GM23248 (cell line): Measurements from ENCODE around the gene SYPL1. TPM values are rescaled to one million over a fixed set of nuclear protein-coding genes. Genes with fewer than 3 reads are reported as not detected.

Experiments
- DNase-seq: peaks from one replicate; pipeline ENCODE4 v3.0.0-alpha.2; 2015
- H2AFZ ChIP-seq: fragments of 200-600 bp; sonication (generic); 2 replicates; pipeline ENCODE4 v1.6.1; 2016; ENCODE audit warnings: antibody characterized with exemption
- H3F3A ChIP-seq: fragments of 200-600 bp; sonication (generic); 2 replicates; pipeline ENCODE4 v1.6.1; 2016; ENCODE audit warnings: mild to moderate bottlenecking, antibody characterized with exemption, mixed run types; ENCODE audit not compliant: insufficient read depth
- H3K27ac ChIP-seq: fragments of 200-600 bp; sonication (generic); 2 replicates; pipeline ENCODE4 v1.5.1; 2016; ENCODE audit warnings: mild to moderate bottlenecking
- H3K27me3 ChIP-seq: fragments of 200-600 bp; sonication (generic); replicated peaks from 2 replicates; pipeline ENCODE4 v1.6.1; 2016; ENCODE audit warnings: mild to moderate bottlenecking; ENCODE audit not compliant: insufficient read depth
- H3K36me3 ChIP-seq: fragments of 200-600 bp; sonication (generic); 2 replicates; pipeline ENCODE4 v1.6.1; 2016; ENCODE audit warnings: low read depth, mild to moderate bottlenecking
- H3K4me1 ChIP-seq: fragments of 200-600 bp; sonication (generic); 2 replicates; pipeline ENCODE4 v1.6.1; 2016; ENCODE audit warnings: mild to moderate bottlenecking; ENCODE audit not compliant: insufficient read depth
- H3K4me2 ChIP-seq: fragments of 200-600 bp; sonication (generic); one replicate; pipeline ENCODE4 v1.6.1; 2016; ENCODE audit warnings: mild to moderate bottlenecking; ENCODE audit not compliant: unreplicated experiment
- H3K4me3 ChIP-seq: fragments of 200-600 bp; sonication (generic); 2 replicates; pipeline ENCODE4 v1.5.1; 2016; ENCODE audit warnings: mild to moderate bottlenecking
- H3K79me2 ChIP-seq: fragments of 200-600 bp; sonication (generic); 2 replicates; pipeline ENCODE4 v1.6.1; 2016; ENCODE audit warnings: mild to moderate bottlenecking; ENCODE audit not compliant: insufficient read depth
- H3K9ac ChIP-seq: fragments of 200-600 bp; sonication (generic); 2 replicates; pipeline ENCODE4 v1.6.1; 2016; ENCODE audit warnings: mild to moderate bottlenecking
- H3K9me2 ChIP-seq: fragments of 200-600 bp; sonication (generic); 2 replicates; pipeline ENCODE4 v1.6.1; 2016; ENCODE audit warnings: mixed run types, mild to moderate bottlenecking, moderate library complexity; ENCODE audit not compliant: insufficient read depth
- H3K9me3 ChIP-seq: fragments of 200-600 bp; sonication (generic); one replicate; pipeline ENCODE4 v1.6.1; 2017; ENCODE audit warnings: low read depth
- H4K20me1 ChIP-seq: fragments of 200-600 bp; sonication (generic); 2 replicates; pipeline ENCODE4 v1.6.0; 2016; ENCODE audit not compliant: insufficient read depth
- EZH2 ChIP-seq: fragments of 200-600 bp; sonication (generic); IDR thresholded peaks from 2 replicates; pipeline ENCODE4 v1.6.1; 2018; ENCODE audit warnings: antibody characterized with exemption, mild to moderate bottlenecking; ENCODE audit not compliant: insufficient read depth, poor library complexity, severe bottlenecking
- EZH2phosphoT487 ChIP-seq: fragments of 200-600 bp; sonication (generic); IDR thresholded peaks from 2 replicates; pipeline ENCODE4 v1.6.1; 2018; ENCODE audit warnings: antibody characterized with exemption, moderate library complexity, mild to moderate bottlenecking, low read depth; ENCODE audit not compliant: insufficient read depth
- WGBS, 2 experiments: methylation state at CpG; one replicate each; pipeline ENCODE4 v1.1.6; 2015 to 2017; ENCODE audit warnings: low lambda C conversion rate in 2 of 2, low coverage in 1 of 2; ENCODE audit errors: missing lambda C conversion rate in 2 of 2; 5-methylcytosine and 5-hydroxymethylcytosine counted together
- in situ Hi-C: fragments of 300-500 bp; cut with MboI; formaldehyde crosslinking; loops from 2 replicates; pipeline ENCODE4 v1.15.0; 2020
- polyA plus RNA-seq: library from polyadenylated mRNA; unstranded; fragments of >200 nt; fragmentation: Nextera tagmentation; extraction: Ambion mirVana; gene quantifications from 2 replicates; pipeline ENCODE4 v1.2.1, GENCODE V29; 2016
- total RNA-seq: library from RNA; depleted of rRNA; stranded (reverse); fragments of >200 nt; shearing (Covaris generic); gene quantifications from 2 replicates; pipeline ENCODE4 v1.2.3, GENCODE V29; 2014

The SYPL1 gene
- total and polyA plus RNA-seq, 2 experiments from 2014 or later = 49.0 to 105 TPM

- no peak for DNase-seq
- WGBS, 2 experiments = 69 to 72% methylated on average over 7 of the region's 7 CpGs
- Histone ChIP-seq H2AFZ (no peak overlapping the region), H3K36me3 (no peaks in the 10 kb centered on the region), H3K9me3 (no peaks in the 10 kb centered on the region), H3K27ac (no peak overlapping the region), H3K27me3 (no peaks in the 10 kb centered on the region; the same call in 1 of the 2 replicates), H3K79me2 (no peaks in the 10 kb centered on the region), H3K4me3 (no peak overlapping the region), H3K4me2 (no peak overlapping the region), H3K4me1 (0 out of 2 replicates have a peak, but pooled peaks cover 2% of the 10 kb centered on the region), H3K9me2 (no peaks in the 10 kb centered on the region), H4K20me1 (no peaks in the 10 kb centered on the region), H3K9ac (no peak overlapping the region), H3F3A (no peaks in the 10 kb centered on the region)
- TF ChIP-seq EZH2phosphoT487 = no peak
- no peak for TF ChIP-seq EZH2
- in situ Hi-C loops = loop anchor here (5.0 to 10.0 kb wide), 2 partner anchors 94 to 387 kb away; no protein-coding TSS in a partner anchor
These were observed 39.6 kb upstream of the SYPL1 start for GRCh38 chr7:106151459-106152312.

DNA sequence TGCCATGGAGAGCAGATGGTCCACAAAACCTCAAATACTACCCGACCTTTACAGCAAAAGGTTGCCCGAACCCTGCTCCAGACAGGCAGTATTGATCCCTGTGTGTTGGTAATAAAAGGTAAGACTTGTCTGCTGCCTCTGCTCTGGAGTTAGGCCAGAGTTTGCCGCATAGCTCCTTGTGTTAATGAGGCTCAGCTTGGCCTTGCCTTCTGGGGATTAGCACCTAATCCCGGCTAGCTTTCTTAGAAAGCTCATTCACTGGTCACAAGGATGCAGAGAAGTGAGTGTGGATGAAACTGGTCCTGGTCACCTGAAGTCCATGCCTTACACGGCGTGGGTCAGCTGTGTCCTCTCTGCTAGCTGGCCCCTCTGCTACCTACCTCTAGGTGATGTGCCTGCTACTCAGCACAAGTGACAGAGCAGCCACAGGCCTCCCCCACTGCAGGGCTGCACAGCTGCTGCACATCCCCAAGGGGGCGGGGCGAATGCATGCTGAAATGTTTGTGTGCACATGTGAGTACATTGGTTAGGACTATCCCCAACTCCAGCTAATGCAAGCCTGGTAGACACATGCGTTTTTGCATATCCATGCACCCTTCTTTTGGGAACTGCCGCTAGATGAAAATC, 31.7 kb upstream of the SYPL1 start:
- Histone ChIP-seq H3K4me3 (no peak overlapping the region), H3K79me2 (no peaks in the 10 kb centered on the region), H3K9me3 (no peaks in the 10 kb centered on the region), H3K36me3 (no peaks in the 10 kb centered on the region), H3K27ac (no peak overlapping the region), H2AFZ (no peak overlapping the region), H3K9ac (no peak overlapping the region), H3K4me2 (no peak overlapping the region), H3K9me2 (no peaks in the 10 kb centered on the region), H3F3A (0 out of 2 replicates have a peak, but pooled peaks cover 4% of the 10 kb centered on the region), H3K4me1 (peaks cover 11% of the 10 kb centered on the region), H4K20me1 (no peaks in the 10 kb centered on the region), H3K27me3 (peaks cover 14% of the 10 kb centered on the region; the same call in 1 of the 2 replicates)
- no peak for TF ChIP-seq EZH2
- no peak for TF ChIP-seq EZH2phosphoT487
- no peak for DNase-seq
- 82% methylated on average over 10 of the region's 10 CpGs for WGBS, 2 experiments
- in situ Hi-C loops = no loop called here

DNA sequence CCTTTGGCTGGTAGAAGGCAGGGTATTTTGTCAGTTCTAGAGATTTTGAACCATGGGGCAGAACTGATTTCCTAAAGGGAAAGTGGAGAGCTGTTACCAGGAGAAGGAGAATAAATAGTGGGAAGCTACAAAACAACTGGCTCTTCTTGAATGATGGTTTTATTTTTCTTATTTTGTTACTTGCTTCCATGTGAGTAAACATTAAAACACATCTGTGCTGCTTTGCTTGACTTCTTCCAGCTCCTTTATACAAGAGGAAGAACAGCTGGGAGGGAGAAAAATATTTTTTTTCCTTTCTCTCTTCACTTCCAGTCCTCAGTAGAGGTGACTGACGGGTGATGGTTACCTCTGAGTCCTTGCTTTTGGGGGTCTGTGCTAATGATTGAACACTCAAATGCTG, 30.0 kb upstream of the SYPL1 start:
- Histone ChIP-seq H3K36me3 (no peaks in the 10 kb centered on the region), H4K20me1 (no peaks in the 10 kb centered on the region), H3K27me3 (peaks cover 14% of the 10 kb centered on the region; the same call in 1 of the 2 replicates), H3K9me2 (no peaks in the 10 kb centered on the region), H3K4me1 (peaks cover 11% of the 10 kb centered on the region), H3F3A (0 out of 2 replicates have a peak, but pooled peaks cover 4% of the 10 kb centered on the region), H3K79me2 (no peaks in the 10 kb centered on the region), H3K27ac (no peak overlapping the region), H3K4me2 (no peak overlapping the region), H3K9ac (no peak overlapping the region), H3K4me3 (no peak overlapping the region), H2AFZ (no peak overlapping the region), H3K9me3 (no peaks in the 10 kb centered on the region)
- in situ Hi-C loops = no loop called here
- DNase-seq = no peak
- no peak for TF ChIP-seq EZH2phosphoT487
- no peak for TF ChIP-seq EZH2
- WGBS, 2 experiments = 78 to 95% methylated on average over 1 of the region's 1 CpG

DNA sequence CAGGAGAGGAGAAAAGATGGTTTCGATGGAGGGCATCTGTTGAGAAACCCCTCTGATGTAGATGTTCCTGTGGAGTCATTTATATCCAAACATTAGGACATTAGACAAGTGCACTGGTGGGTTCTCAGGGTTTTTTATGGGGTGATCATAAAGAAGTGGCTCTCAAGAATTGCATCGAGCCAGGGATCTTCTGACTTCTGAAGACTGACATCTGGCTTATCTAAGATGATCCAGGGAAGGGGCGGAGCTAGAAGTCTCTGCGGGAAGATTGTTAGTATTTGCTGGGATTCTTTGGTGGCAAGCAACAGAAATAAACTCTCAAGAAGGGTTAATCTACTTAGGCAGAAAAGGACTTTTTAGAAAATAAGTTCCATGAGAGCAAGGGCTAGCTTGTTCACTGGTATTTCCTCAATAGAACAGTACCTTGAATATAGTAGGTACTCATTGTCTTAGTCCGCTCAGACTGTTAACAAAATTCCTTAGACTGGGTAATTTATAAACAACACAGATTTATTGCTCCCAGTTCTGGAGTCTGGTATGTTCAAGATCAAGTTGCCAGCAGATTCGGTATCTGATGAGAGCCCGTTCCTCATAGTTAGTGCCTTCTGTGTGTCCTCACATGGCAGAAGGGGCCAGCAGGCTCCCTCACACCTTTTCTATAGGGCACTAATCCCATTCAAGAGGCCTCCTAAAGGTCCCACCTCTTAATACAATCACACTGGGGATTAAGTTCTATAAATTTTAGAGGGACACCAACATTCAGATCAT, 28.5 kb upstream of the SYPL1 start:
- TF ChIP-seq EZH2 (no peak), EZH2phosphoT487 (no peak)
- Histone ChIP-seq H3K9ac (no peak overlapping the region), H3K27ac (no peak overlapping the region), H3K36me3 (no peaks in the 10 kb centered on the region), H3K4me2 (no peak overlapping the region), H3F3A (0 out of 2 replicates have a peak, but pooled peaks cover 4% of the 10 kb centered on the region), H4K20me1 (no peaks in the 10 kb centered on the region), H3K4me3 (no peak overlapping the region), H3K27me3 (peaks cover 14% of the 10 kb centered on the region; the same call in 1 of the 2 replicates), H2AFZ (no peak overlapping the region), H3K4me1 (peaks cover 11% of the 10 kb centered on the region), H3K9me3 (no peaks in the 10 kb centered on the region), H3K79me2 (no peaks in the 10 kb centered on the region), H3K9me2 (no peaks in the 10 kb centered on the region)
- in situ Hi-C loops = no loop called here
- no peak for DNase-seq
- WGBS, 2 experiments = 65 to 70% methylated on average over 7 of the region's 7 CpGs
